Activated CD8-positive, alpha-beta memory T cell treated with anti-CD3 and anti-CD28 coated beads for 36 hours (primary cell): ENCODE results near the gene SLC2A11. TPM values are rescaled to one million over a fixed set of nuclear protein-coding genes. Genes with fewer than 3 reads are reported as not detected.

ENCODE experiments used
- CTCF ChIA-PET: fragments of 350-600 bp; sonication (Branson Sonifier 250); formaldehyde crosslinking; loops from one replicate; lab custom pipeline; 2021; ENCODE audit warnings: antibody characterized with exemption; lab: Charles Lee
- POLR2A ChIA-PET: fragments of 350-600 bp; sonication (Branson Sonifier 250); formaldehyde crosslinking; loops from one replicate; lab custom pipeline; 2021; ENCODE audit warnings: antibody characterized with exemption; lab: Charles Lee
- total RNA-seq, 2 experiments: library from RNA; stranded (reverse); gene quantifications; one replicate each; pipeline ENCODE4 v1.2.3, GENCODE V29; 2021

The SLC2A11 gene
- total RNA-seq, 2 experiments from 2014 or later: 8.0 to 8.1 TPM

- ChIA-PET POLR2A (no interaction called here), CTCF (interaction anchor here (0.9 kb wide), 1 partner anchor 8 kb away, joined by 4 read pairs; no protein-coding TSS in a partner anchor)
Measured at GRCh38 chr22:23841292-23841691, 16.4 kb upstream of the SLC2A11 start.

GRCh38 chr22:23841736-23842445 is 15.8 kb upstream of the SLC2A11 start:
- ChIA-PET POLR2A (no interaction called here), CTCF (interaction anchor here (0.9 kb wide), 1 partner anchor 8 kb away, joined by 4 read pairs; no protein-coding TSS in a partner anchor)

GRCh38 chr22:23842599-23842998 is 15.1 kb upstream of the SLC2A11 start:
- ChIA-PET CTCF (no interaction called here), POLR2A (no interaction called here)

GRCh38 chr22:23844739-23845202 is 12.9 kb upstream of the SLC2A11 start:
- ChIA-PET CTCF (interaction anchor here (1.6 kb wide), 1 partner anchor 14 kb away, joined by 4 read pairs; no protein-coding TSS in a partner anchor), POLR2A (no interaction called here)

GRCh38 chr22:23845265-23846080 is 12.2 kb upstream of the SLC2A11 start:
- POLR2A ChIA-PET: no interaction called here
- CTCF ChIA-PET: interaction anchor here (1.6 kb wide), 1 partner anchor 13 kb away, joined by 4 read pairs; no protein-coding TSS in a partner anchor

GRCh38 chr22:23846081-23846469 is 11.6 kb upstream of the SLC2A11 start:
- CTCF ChIA-PET: interaction anchor here (1.6 kb wide), 1 partner anchor 13 kb away, joined by 4 read pairs; no protein-coding TSS in a partner anchor
- POLR2A ChIA-PET: no interaction called here

- ChIA-PET POLR2A (no interaction called here), CTCF (interaction anchor here (0.7 to 3.3 kb wide), 2 partner anchors 11 to 19 kb away, joined by 3 to 24 read pairs; partner anchors contain the start of gene SLC2A11)
Measured at GRCh38 chr22:23847310-23847920, 10.3 kb upstream of the SLC2A11 start.

GRCh38 chr22:23847991-23848864 is 9.4 kb upstream of the SLC2A11 start:
- ChIA-PET POLR2A (no interaction called here), CTCF (interaction anchor here (1.1 to 3.3 kb wide), 3 partner anchors 10 to 80 kb away, joined by 3 to 24 read pairs (median 21); partner anchors contain the start of genes CHCHD10 and SLC2A11)

GRCh38 chr22:23849009-23850006 is 8.4 kb upstream of the SLC2A11 start:
- CTCF ChIA-PET: interaction anchor here (0.6 to 3.3 kb wide), 30 partner anchors 8 to 251 kb away, joined by 3 to 24 read pairs (median 4); partner anchors contain the start of genes C22orf15, CHCHD10, DERL3 and SLC2A11
- POLR2A ChIA-PET: interaction anchor here (0.6 kb wide), 1 partner anchor 103 kb away, joined by 9 read pairs; no protein-coding TSS in a partner anchor

- POLR2A ChIA-PET: interaction anchor here (0.6 kb wide), 1 partner anchor 104 kb away, joined by 9 read pairs; no protein-coding TSS in a partner anchor
- CTCF ChIA-PET: interaction anchor here (0.6 to 3.3 kb wide), 28 partner anchors 8 to 252 kb away, joined by 3 to 24 read pairs (median 4); partner anchors contain the start of genes C22orf15, CHCHD10, DERL3 and SLC2A11
Measured at GRCh38 chr22:23850136-23850611, 7.5 kb upstream of the SLC2A11 start.

GRCh38 chr22:23856721-23857605 is 712 bp upstream of the SLC2A11 start:
- CTCF ChIA-PET: interaction anchor here (0.6 to 2.7 kb wide), 4 partner anchors 8 to 264 kb away, joined by 3 to 24 read pairs (median 5); partner anchors contain the start of gene MIF

GRCh38 chr22:23858484-23858815 is 775 bp downstream of the SLC2A11 start:
- ChIA-PET POLR2A (interaction anchor here (0.6 to 2.0 kb wide), 2 partner anchors 91 to 640 kb away, joined by 5 to 11 read pairs; partner anchors contain the start of gene CHCHD10), CTCF (interaction anchor here (1.1 to 2.7 kb wide), 4 partner anchors 9 to 36 kb away, joined by 3 to 24 read pairs (median 6); partner anchors contain the start of gene MIF)

More at GRCh38 chr22:23856721-23857605, 712 bp upstream of the SLC2A11 start:
- POLR2A ChIA-PET: interaction anchor here (0.6 to 2.0 kb wide), 9 partner anchors 37 to 482 kb away, joined by 3 to 24 read pairs (median 5); partner anchors contain the start of genes CABIN1, CHCHD10, MIF and MMP11

- POLR2A ChIA-PET: no interaction called here
Measured at GRCh38 chr22:23859201-23859600, 1.5 kb downstream of the SLC2A11 start.

GRCh38 chr22:23860187-23860586 is 2.5 kb downstream of the SLC2A11 start:
- CTCF ChIA-PET: interaction anchor here (0.9 to 1.4 kb wide), 2 partner anchors 10 to 11 kb away, joined by 3 to 4 read pairs; no protein-coding TSS in a partner anchor

More at GRCh38 chr22:23859201-23859600, 1.5 kb downstream of the SLC2A11 start:
- CTCF ChIA-PET: interaction anchor here (1.1 to 2.7 kb wide), 4 partner anchors 10 to 35 kb away, joined by 3 to 24 read pairs (median 6); partner anchors contain the start of gene MIF

GRCh38 chr22:23862103-23862502 is 4.4 kb downstream of the SLC2A11 start:
- CTCF ChIA-PET: interaction anchor here (0.6 to 2.1 kb wide), 5 partner anchors 11 to 165 kb away, joined by 3 to 6 read pairs (median 4); no protein-coding TSS in a partner anchor
- POLR2A ChIA-PET: no interaction called here

More at GRCh38 chr22:23860187-23860586, 2.5 kb downstream of the SLC2A11 start:
- POLR2A ChIA-PET: interaction anchor here (0.6 kb wide), 1 partner anchor 34 kb away, joined by 3 read pairs; the partner anchor contains the start of gene MIF
